ENCODE measurements around the gene MVB12B.

Gene MVB12B

DNA sequence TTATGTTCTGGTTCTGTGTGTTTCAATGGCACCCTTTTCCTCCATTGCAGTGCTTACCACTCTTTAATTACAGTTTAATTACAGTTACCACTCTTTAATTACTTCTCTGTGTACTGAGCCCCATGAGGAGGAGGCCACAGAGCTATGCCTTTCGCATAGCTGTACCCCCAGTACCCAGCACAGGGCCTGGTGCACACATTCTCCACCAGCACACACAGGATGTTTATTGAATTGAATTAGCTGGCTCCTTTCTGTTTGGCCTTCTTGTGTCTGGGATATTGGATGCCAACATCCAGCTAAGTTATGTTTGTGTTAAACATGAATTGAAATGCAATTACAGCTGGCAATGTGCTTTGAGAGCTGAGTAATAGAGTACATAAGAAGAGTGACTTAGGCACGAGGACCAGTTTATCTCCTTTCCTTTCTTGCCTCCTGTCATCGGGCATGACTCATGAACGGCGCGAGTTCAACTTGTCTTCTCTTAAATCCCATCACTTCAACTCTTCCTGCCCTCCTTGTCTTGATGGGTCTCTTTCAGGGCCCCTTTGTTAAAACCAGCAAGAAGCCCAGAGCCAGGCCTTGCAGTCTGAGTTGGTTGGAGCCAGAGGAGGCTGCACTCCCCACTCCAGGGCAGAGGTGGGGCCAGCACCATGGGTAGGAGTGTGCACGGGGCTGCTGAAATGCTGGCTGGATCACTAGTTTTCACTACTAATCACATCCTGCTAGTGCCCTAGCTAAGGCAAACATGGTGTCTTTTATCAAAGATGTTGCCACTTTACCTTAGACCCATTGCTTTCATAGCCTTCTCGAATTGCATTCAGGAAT lies 37.4 kb downstream of the MVB12B start:
- no peak for DNase-seq

DNA sequence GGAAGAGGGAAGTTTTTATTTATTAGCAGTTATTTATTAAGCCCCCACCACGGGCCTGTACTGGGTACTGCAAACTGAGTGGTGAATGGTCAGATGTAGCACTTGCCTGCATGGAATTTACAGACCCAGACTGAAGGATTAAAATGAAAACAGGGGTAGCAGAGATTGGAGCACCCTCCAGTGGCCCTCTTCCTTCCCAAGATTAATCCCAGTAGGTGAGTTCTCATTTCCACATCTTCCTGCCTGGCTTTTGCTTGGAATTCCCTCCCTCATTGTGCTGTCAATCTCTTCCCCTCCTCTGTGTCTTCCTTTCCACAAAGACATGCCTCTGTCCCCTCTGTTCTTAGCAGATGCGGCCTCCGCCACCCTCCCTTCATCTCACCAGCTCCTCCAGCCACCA lies 39.2 kb downstream of the MVB12B start:
- DNase-seq, result no peak

GRCh38 chr9:126366366-126367011 lies 39.9 kb downstream of the MVB12B start:
- no peak for DNase-seq

DNA sequence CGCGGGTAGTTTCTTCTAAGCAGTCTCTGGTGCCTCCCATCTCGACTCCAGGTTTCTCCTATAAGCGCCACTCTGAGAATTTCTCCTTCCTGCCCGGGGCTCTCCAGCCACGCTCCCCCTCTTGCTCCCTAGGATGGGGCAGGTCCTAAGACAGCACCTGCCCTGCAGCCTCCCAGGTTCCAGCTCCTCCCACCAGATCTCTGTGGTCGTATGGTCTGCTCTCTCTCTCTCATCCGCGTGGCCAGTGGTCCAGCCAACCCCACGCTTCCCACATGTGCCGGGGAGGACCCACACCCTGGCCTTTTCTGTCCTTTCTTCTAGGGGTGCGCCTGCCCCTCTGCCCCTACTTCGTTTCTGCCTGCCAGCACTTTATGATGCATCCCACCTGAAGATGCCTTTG lies 40.5 kb downstream of the MVB12B start:
- no peak for DNase-seq

- DNase-seq, result no peak
Measured at GRCh38 chr9:126367616-126368015, 41.0 kb downstream of the MVB12B start.

DNA sequence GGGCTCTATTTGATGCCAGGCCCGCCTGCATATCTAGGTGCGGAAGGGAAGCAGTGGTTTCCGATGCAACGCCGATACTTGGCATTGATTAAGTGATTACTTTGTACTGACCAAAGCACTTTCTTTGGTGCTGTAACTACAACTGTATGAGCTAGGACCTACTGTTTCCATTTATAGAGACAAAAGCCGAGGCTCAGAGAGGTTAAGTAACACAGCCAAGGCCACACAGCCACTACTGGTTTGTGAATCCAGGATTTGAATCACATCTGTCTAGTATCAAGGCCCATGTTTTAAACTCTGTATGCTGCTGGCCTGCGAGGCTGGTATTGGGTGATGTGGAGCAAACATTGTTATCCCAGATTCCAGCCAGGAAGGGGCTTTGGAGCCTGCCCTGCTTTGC lies 41.4 kb downstream of the MVB12B start:
- no peak for DNase-seq

GRCh38 chr9:126371007-126371870 lies 44.6 kb downstream of the MVB12B start:
- no peak for DNase-seq

DNA sequence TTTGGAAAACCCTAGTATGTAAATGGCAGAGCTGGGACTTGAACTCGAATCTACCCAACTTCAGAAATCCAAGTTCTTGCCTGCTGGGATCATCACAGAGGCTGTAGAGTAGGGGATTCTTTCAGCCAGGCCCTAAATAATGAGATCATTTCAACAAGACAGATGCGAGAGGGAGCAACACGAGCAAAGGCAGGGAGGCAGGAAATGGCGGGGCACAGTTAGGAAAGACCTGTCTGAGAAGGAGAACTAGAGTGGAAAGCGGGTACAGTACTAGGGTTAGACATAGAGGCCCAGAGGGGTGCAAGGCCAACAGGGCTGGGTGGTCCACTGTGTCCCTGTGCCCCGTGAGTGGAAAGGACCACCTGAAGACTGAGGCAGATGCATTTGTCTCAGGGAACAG lies 46.1 kb downstream of the MVB12B start:
- DNase-seq, result no peak

GRCh38 chr9:126373241-126373640 lies 46.6 kb downstream of the MVB12B start:
- no peak for DNase-seq

- no peak for DNase-seq
Measured at GRCh38 chr9:126374366-126374781, 47.7 kb downstream of the MVB12B start.

DNA sequence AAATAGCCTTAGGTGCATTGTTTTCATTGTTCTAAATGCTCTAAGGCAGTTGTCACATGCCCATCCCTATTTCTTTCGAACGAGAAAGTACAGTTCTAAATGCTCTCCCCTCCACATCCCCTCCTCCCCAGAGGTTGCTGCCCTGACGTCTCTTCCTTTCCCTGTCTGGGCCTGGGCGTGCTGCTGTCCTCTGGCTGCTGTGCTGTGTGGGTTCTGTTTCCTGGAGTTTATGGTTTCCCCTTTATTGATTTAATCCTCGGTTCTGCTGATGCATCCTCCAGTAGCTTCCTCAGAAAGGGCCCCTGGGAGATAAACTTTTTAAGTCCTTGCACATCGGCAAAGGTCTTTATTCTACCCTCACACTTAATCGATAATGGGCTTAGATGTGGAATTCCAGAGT lies 48.8 kb downstream of the MVB12B start:
- DNase-seq, result no peak

GRCh38 chr9:126376311-126377175 lies 49.9 kb downstream of the MVB12B start:
- no peak for DNase-seq

DNA sequence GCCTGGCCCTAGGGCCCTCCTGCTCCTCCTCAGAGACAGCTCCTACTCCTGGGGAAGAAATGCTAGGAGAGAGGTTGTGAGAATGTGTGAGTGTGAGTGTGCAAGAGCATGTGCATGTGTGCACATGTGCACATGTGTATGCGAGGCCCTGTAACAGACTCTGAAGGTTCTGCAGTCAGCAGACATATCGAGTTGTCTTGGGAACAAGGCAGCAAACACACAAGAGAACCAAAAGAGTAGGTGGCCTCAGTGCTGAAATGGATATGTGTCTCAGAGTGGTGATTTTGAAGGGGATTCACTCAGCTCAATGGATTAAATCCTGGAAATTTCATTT lies 50.5 kb downstream of the MVB12B start:
- DNase-seq, result no peak

- DNase-seq, result no peak
Measured at GRCh38 chr9:126377536-126377935, 50.9 kb downstream of the MVB12B start.

GRCh38 chr9:126378761-126379160 lies 52.1 kb downstream of the MVB12B start:
- no peak for DNase-seq

GRCh38 chr9:126379661-126380360 lies 53.2 kb downstream of the MVB12B start:
- DNase-seq, result no peak

DNA sequence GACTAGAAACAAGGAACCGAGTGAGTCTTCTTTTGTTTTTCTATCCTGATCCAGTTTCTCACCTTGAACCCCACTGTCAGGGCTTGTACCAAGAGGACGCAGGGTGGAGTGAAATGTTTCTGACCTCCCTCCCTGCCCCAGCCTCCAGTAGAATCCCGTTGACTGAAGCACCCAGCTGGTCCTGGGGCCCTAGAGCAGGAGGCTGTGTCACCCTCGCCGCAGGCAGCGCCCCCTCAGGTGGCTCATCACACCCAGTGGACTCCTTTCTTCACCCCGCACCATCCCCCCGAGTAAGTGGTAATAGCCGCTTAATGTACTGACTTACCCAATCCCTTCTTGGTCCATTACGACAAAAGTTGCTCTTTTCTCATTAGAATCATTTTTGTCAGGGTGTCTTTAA lies 53.8 kb downstream of the MVB12B start:
- no peak for DNase-seq

DNA sequence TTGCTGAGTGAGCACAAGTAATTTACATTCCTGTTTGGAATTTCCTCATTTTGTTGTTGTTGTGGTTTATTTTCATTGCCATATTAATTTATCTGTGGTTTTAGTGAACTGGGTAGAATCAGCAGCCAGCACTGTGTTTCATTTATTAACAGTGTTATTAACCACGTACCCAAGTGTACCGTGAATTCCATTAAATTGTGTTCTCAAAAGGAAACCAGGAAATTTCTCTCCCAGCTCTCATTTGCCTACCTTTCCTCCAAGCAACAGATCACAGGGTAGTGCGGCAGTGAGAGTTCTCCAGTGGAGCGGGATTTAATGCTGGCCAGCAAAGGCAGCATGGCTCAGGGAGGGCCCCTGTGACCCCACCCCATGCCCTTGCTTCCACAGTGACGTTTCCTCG lies 54.6 kb downstream of the MVB12B start:
- DNase-seq, result no peak

DNA sequence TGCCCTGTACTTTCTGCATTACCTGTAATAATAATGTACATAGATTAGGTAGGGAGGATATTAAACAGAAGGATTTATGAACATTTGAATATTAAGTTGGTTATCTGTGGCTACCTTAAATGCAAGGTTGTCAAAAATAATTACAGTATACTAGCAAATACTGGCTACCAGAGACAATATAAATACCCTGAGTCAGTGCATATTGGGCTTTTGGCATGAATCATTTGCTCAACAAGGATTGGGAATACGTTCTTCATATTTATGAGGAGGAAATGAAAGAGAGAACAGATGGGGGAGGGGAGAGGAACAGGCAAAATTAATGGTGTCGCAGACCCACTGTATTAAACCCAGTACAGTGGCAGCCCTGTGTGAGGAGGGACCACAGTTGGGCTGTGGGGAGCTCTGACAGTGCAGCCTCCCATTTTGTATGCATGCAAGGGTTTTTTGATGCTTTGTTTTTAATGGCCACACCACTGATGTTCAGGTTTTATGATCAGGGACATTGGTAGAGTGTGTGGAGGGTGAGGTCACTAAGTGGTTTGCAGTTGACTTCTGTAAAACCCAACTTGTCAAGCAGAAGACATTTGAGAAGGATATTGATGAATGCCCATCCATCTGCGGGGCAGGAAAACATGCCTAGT lies 56.9 kb downstream of the MVB12B start:
- no peak for DNase-seq

GRCh38 chr9:126384926-126385325 lies 58.3 kb downstream of the MVB12B start:
- no peak for DNase-seq

DNA sequence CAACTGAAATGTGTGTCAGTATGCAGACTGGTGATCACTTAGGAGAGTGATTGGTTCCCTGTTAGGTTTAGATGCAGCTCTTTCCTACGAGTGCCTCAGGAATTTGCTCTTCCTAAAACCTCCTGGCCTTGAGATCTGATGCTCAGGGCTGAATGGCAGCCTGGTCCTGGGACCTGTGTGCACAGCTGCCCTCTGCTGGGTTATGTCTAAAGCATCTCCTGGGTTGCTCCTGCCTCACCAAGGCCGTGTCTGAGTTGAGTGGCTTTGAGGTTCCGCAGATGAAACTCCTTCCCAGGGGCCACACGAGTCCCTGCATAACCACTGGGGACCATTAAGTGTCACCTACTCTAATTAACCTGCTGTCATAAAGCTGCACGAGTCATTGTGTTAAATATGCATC lies 59.5 kb downstream of the MVB12B start:
- DNase-seq, result no peak

DNA sequence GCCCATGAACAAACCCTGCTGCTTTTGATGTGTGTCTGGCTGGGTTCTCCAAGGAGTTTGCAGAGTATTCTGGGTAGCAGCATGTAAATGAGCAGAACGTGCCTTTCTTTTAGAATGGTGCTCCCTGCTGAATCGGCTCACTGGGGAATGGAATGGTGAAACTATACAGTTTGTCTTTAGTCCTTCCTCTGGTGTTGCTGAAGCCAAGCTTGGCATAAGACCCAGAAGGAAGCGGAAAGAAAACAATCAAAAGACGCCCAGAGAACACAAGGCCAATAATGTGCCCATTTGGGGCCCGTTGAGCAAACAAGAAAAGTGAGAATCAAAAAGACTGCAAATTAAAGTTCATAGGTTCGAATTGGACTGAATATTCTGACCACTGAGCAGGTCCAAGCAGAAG lies 60.1 kb downstream of the MVB12B start:
- no peak for DNase-seq

All from CD4-positive, alpha-beta T cell treated with Interleukin-17A for 1 hour (primary cell).